ENCODE measurements around the gene UBA1.
A peak's percentile ranks its signal among the peaks of the same experiment; 100 is the strongest.

UBA1 gene

DNA sequence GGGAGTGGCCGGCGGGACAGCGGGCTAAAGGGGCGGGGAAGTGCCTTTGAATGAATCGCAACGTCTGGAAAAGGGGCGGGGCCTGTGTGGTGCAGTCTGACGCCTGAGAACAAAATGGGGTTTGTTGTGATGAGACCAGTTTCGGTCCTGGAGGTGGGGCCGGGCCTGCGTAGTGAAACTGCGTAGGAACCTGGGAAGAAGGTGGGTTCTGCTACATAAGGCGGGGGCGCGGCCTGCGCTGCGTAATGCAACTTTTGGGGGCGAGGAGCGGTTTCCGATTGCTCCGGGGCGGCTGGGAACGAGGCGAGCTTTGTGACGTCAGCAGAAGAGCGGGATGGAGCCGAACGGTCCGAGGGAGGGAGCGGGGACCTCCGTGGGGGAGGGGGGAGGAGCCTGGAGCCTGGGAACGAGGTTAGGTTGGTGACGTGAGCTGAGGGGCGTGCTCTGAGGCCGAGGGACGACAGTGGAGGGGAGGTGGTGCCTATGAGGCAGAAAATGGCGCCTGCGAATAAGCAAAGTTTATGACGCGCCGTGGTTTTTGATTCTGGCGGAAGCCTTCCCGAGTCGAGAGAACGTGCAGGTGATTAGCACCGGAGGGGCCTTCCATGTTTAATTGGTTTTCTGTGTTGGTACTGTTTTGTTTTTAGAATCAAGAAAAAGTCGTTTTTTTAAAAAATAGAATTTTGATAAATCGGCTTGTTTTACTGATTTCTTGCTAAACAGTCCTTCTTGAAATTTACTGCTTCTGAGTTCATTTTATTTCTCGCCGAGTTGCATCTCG lies 39.9 kb downstream of the UBA1 start:
- H3K4me3 ChIP-seq (ENCODE audit: low read depth, low read length), result peak overlapping the region; percentile 67
- TF ChIP-seq, protein P1, sequence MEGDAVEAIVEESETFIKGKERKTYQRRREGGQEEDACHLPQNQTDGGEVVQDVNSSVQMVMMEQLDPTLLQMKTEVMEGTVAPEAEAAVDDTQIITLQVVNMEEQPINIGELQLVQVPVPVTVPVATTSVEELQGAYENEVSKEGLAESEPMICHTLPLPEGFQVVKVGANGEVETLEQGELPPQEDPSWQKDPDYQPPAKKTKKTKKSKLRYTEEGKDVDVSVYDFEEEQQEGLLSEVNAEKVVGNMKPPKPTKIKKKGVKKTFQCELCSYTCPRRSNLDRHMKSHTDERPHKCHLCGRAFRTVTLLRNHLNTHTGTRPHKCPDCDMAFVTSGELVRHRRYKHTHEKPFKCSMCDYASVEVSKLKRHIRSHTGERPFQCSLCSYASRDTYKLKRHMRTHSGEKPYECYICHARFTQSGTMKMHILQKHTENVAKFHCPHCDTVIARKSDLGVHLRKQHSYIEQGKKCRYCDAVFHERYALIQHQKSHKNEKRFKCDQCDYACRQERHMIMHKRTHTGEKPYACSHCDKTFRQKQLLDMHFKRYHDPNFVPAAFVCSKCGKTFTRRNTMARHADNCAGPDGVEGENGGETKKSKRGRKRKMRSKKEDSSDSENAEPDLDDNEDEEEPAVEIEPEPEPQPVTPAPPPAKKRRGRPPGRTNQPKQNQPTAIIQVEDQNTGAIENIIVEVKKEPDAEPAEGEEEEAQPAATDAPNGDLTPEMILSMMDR (IDR thresholded peaks at IDR 0.05; ENCODE audit: control insufficient read depth, extremely low read depth, insufficient read depth), result no peak
- DNase-seq (ENCODE audit: low read depth), result peak; percentile 83

DNA sequence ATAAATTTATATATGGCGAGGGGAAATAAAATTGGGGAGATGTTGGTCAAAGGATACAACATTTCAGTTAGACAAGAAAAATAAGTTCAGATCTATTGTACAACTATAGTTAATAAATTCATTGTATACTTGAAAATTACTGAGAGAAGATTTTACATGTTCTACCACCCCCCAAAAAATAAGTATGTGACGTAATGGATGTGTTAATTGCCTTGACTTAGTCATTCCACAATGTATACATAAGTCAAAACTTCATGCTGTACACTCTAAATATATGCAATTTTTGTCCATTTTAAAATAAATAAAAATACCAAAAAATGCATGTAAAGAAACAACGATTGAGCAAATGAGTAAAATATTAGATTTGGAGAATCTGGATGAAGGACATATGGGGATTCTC lies 41.0 kb downstream of the UBA1 start:
- TF ChIP-seq, protein P1 (IDR thresholded peaks at IDR 0.05; ENCODE audit: control insufficient read depth, extremely low read depth, insufficient read depth), result no peak
- no peak for DNase-seq (ENCODE audit: low read depth)

GRCh38 chrX:47235691-47236103 lies 42.1 kb downstream of the UBA1 start:
- TF ChIP-seq, protein P1 (IDR thresholded peaks at IDR 0.05; ENCODE audit: control insufficient read depth, extremely low read depth, insufficient read depth), result no peak
- DNase-seq (ENCODE audit: low read depth), result no peak
- no peak overlapping the region for H3K4me3 ChIP-seq (ENCODE audit: low read depth, low read length)

More for the DNA sequence above, 41.0 kb downstream of the UBA1 start:
- peak overlapping the region; percentile 67 for H3K4me3 ChIP-seq (ENCODE audit: low read depth, low read length)

DNA sequence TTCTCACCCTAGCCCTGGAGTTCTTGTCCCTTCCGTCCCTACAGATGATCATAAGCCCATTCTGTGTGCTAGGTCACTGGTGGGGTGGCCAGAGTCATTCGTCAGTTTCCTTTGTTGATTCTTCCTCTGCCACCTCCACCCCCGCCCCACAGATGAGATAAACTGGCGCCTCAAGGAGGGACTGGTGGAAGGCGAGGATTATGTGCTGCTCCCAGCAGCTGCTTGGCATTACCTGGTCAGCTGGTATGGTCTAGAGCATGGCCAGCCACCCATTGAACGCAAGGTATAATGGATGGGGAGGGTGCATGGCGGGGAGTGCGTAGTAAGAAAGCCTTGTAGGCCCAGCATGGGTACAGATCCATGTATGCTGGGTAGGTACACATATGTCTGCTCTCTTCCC lies 45.6 kb downstream of the UBA1 start:
- TF ChIP-seq, protein P1 (IDR thresholded peaks at IDR 0.05; ENCODE audit: control insufficient read depth, extremely low read depth, insufficient read depth), result no peak
- no peak overlapping the region for H3K4me3 ChIP-seq (ENCODE audit: low read depth, low read length)
- DNase-seq (ENCODE audit: low read depth), result no peak

- DNase-seq (ENCODE audit: low read depth), result no peak
- TF ChIP-seq, protein P1 (IDR thresholded peaks at IDR 0.05; ENCODE audit: control insufficient read depth, extremely low read depth, insufficient read depth), result no peak
Observed at GRCh38 chrX:47239898-47240545, 46.4 kb downstream of the UBA1 start.

GRCh38 chrX:47240619-47241018 lies 47.0 kb downstream of the UBA1 start:
- TF ChIP-seq, protein P1 (IDR thresholded peaks at IDR 0.05; ENCODE audit: control insufficient read depth, extremely low read depth, insufficient read depth), result no peak

More at GRCh38 chrX:47239898-47240545, 46.4 kb downstream of the UBA1 start:
- H3K4me3 ChIP-seq (ENCODE audit: low read depth, low read length), result no peak overlapping the region

More at GRCh38 chrX:47240619-47241018, 47.0 kb downstream of the UBA1 start:
- no peak overlapping the region for H3K4me3 ChIP-seq (ENCODE audit: low read depth, low read length)
- DNase-seq (ENCODE audit: low read depth), result no peak
